Measurements from ENCODE around the gene OR7G2.
"Not testable (repeated sequence)": the region's sequence is repeated elsewhere in the genome, so short reads cannot be mapped to it uniquely, and the experiment has no call there.

Gene OR7G2

GRCh38 chr19:9086761-9087160 is 20.5 kb downstream of the OR7G2 start, which contains the start of gene OR1M1:
Gene OR1M1 (plus strand): TSS chr19:9087061. CDS start chr19:9093245, 6,184 bp downstream.
- TF ChIP-seq CTCF (conservative IDR thresholded peaks at IDR 0.05; ENCODE audit: low read depth): no peak
- POLR2A ChIA-PET (ENCODE audit: low non-redundant PET): no interaction called here
- no peak within 1 kb of the TSS for H3K27ac ChIP-seq
- no peak for DNase-seq (ENCODE audit: low spot score)
- CTCF ChIA-PET: interaction anchor here (0.6 kb wide), 2 partner anchors 41 to 177 kb away, joined by 4 to 6 read pairs; no protein-coding TSS in a partner anchor

- DNase-seq (ENCODE audit: low spot score): no peak
- no peak for TF ChIP-seq CTCF (conservative IDR thresholded peaks at IDR 0.05; ENCODE audit: low read depth)
- no peak overlapping the region for H3K27ac ChIP-seq
- ChIA-PET POLR2A (ENCODE audit: low non-redundant PET) (no interaction called here), CTCF (no interaction called here)
Observed at GRCh38 chr19:9078651-9079050, 28.6 kb downstream of the OR7G2 start.

GRCh38 chr19:9076901-9077300 is 30.4 kb downstream of the OR7G2 start:
- no peak for TF ChIP-seq CTCF (conservative IDR thresholded peaks at IDR 0.05; ENCODE audit: low read depth)
- DNase-seq (ENCODE audit: low spot score): no peak
- CTCF ChIA-PET: no interaction called here
- no peak overlapping the region; the same call in 1 of the 2 replicates for H3K27ac ChIP-seq
- POLR2A ChIA-PET (ENCODE audit: low non-redundant PET): no interaction called here

GRCh38 chr19:9075064-9075949 is 32.0 kb downstream of the OR7G2 start:
- TF ChIP-seq CTCF (conservative IDR thresholded peaks at IDR 0.05; ENCODE audit: low read depth): no peak
- ChIA-PET CTCF (interaction anchor here (0.5 to 1.1 kb wide), 3 partner anchors 9 to 807 kb away, joined by 4 to 6 read pairs (median 4); no protein-coding TSS in a partner anchor), POLR2A (ENCODE audit: low non-redundant PET) (no interaction called here)
- DNase-seq (ENCODE audit: low spot score): peak; percentile 100
- peak overlapping the region; percentile 94 for H3K27ac ChIP-seq

GRCh38 chr19:9073806-9074205 is 33.5 kb downstream of the OR7G2 start:
- ChIA-PET POLR2A (ENCODE audit: low non-redundant PET) (no interaction called here), CTCF (interaction anchor here (0.6 kb wide), 1 partner anchor 1499 kb away, joined by 3 read pairs; no protein-coding TSS in a partner anchor)
- TF ChIP-seq CTCF (conservative IDR thresholded peaks at IDR 0.05; ENCODE audit: low read depth): no peak
- no peak overlapping the region for H3K27ac ChIP-seq
- no peak for DNase-seq (ENCODE audit: low spot score)

GRCh38 chr19:9071720-9072119 is 35.6 kb downstream of the OR7G2 start:
- H3K27ac ChIP-seq; DNase-seq (ENCODE audit: low spot score); POLR2A ChIA-PET (ENCODE audit: low non-redundant PET); CTCF ChIA-PET: not testable (repeated sequence)

- POLR2A ChIA-PET (ENCODE audit: low non-redundant PET): no interaction called here
- DNase-seq (ENCODE audit: low spot score): no peak
- TF ChIP-seq CTCF (conservative IDR thresholded peaks at IDR 0.05; ENCODE audit: low read depth): no peak
- CTCF ChIA-PET: no interaction called here
- H3K27ac ChIP-seq: no peak overlapping the region
Observed at GRCh38 chr19:9070066-9070465, 37.2 kb downstream of the OR7G2 start.

Measured in RWPE1 (cell line).